Astrocyte (in vitro differentiated cells and primary cell): ENCODE measurements around the gene EMP2. TPM values are rescaled to one million over a fixed set of nuclear protein-coding genes. Genes with fewer than 3 reads are reported as not detected.

ENCODE experiments used
- DNase-seq: peaks from one replicate; pipeline ENCODE4 v3.0.0-alpha.2; 2010; ENCODE audit warnings: low read depth
- FAIRE-seq: peaks from 2 replicates; lab custom pipeline; 2011; peaks lifted over from hg19 to GRCh38; lab: Jason Lieb, UNC
- H2AFZ ChIP-seq: 2 replicates; pipeline ENCODE4 v1.6.0; 2012; ENCODE audit warnings: low read depth, low read length, inconsistent platforms
- H3K27ac ChIP-seq: 2 replicates; pipeline ENCODE4 v1.5.1; 2011; ENCODE audit warnings: low read depth, low read length, inconsistent platforms
- H3K27me3 ChIP-seq: 2 replicates; pipeline ENCODE4 v1.6.0; 2011; ENCODE audit warnings: low read length, inconsistent platforms; ENCODE audit not compliant: insufficient read depth
- H3K36me3 ChIP-seq: 2 replicates; pipeline ENCODE4 v1.5.1; 2011; ENCODE audit warnings: low read length, inconsistent platforms; ENCODE audit not compliant: insufficient read depth
- H3K4me1 ChIP-seq: 2 replicates; pipeline ENCODE4 v1.5.1; 2011; ENCODE audit warnings: low read length, inconsistent platforms; ENCODE audit not compliant: insufficient read depth
- H3K4me2 ChIP-seq: 2 replicates; pipeline ENCODE4 v1.6.0; 2012; ENCODE audit warnings: low read length, inconsistent platforms
- H3K4me3 ChIP-seq: 2 replicates; pipeline ENCODE4 v1.5.1; 2011; ENCODE audit warnings: low read depth, mild to moderate bottlenecking, low read length, inconsistent platforms; ENCODE audit not compliant: insufficient read depth
- H3K79me2 ChIP-seq: 2 replicates; pipeline ENCODE4 v1.6.0; 2012; ENCODE audit warnings: mild to moderate bottlenecking, low read length, inconsistent platforms; ENCODE audit not compliant: insufficient read depth
- H3K9ac ChIP-seq: 2 replicates; pipeline ENCODE4 v1.6.0; 2012; ENCODE audit warnings: mild to moderate bottlenecking, low read length, inconsistent platforms
- H3K9me3 ChIP-seq: 2 replicates; pipeline ENCODE4 v1.5.1; 2012; ENCODE audit warnings: low read depth, mild to moderate bottlenecking, low read length, inconsistent platforms; ENCODE audit not compliant: insufficient read depth
- H4K20me1 ChIP-seq: 2 replicates; pipeline ENCODE4 v1.6.0; 2012; ENCODE audit warnings: low read length, inconsistent platforms; ENCODE audit not compliant: insufficient read depth
- H3K27ac Mint-ChIP-seq: one replicate; pipeline ENCODE4 v1.8.0; 2021; ENCODE audit warnings: mild to moderate bottlenecking, mixed read lengths; ENCODE audit not compliant: unreplicated experiment
- H3K27me3 Mint-ChIP-seq: one replicate; pipeline ENCODE4 v1.8.0; 2021; ENCODE audit warnings: low read depth, mixed read lengths; ENCODE audit not compliant: unreplicated experiment
- H3K36me3 Mint-ChIP-seq: one replicate; pipeline ENCODE4 v1.8.0; 2021; ENCODE audit warnings: low read depth, mixed read lengths; ENCODE audit not compliant: unreplicated experiment
- H3K4me1 Mint-ChIP-seq: one replicate; pipeline ENCODE4 v1.8.0; 2021; ENCODE audit warnings: low read depth, mixed read lengths; ENCODE audit not compliant: unreplicated experiment
- H3K4me3 Mint-ChIP-seq: one replicate; pipeline ENCODE4 v1.8.0; 2021; ENCODE audit warnings: mild to moderate bottlenecking, moderate library complexity, mixed read lengths; ENCODE audit not compliant: unreplicated experiment
- H3K9me3 Mint-ChIP-seq: one replicate; pipeline ENCODE4 v1.8.0; 2021; ENCODE audit warnings: mild to moderate bottlenecking, mixed read lengths; ENCODE audit not compliant: unreplicated experiment
- EZH2 ChIP-seq: IDR thresholded peaks from 2 replicates; pipeline ENCODE4 v1.6.1; 2012; ENCODE audit warnings: mild to moderate bottlenecking, low read length, inconsistent platforms; ENCODE audit not compliant: insufficient read depth
- total RNA-seq: library from RNA; stranded (reverse); gene quantifications from 2 replicates; pipeline ENCODE4 v1.2.1, GENCODE V29; 2021
- TF ChIP-seq, protein P1 (sequence below): IDR thresholded peaks from 2 replicates; pipeline ENCODE4 v1.5.1; 2011; ENCODE audit warnings: low read depth, mild to moderate bottlenecking, inconsistent platforms, low read length, moderate library complexity; ENCODE audit not compliant: insufficient read depth

EMP2 gene
- total RNA-seq, 1 donor from 2014 or later = 1.7 TPM

DNA sequence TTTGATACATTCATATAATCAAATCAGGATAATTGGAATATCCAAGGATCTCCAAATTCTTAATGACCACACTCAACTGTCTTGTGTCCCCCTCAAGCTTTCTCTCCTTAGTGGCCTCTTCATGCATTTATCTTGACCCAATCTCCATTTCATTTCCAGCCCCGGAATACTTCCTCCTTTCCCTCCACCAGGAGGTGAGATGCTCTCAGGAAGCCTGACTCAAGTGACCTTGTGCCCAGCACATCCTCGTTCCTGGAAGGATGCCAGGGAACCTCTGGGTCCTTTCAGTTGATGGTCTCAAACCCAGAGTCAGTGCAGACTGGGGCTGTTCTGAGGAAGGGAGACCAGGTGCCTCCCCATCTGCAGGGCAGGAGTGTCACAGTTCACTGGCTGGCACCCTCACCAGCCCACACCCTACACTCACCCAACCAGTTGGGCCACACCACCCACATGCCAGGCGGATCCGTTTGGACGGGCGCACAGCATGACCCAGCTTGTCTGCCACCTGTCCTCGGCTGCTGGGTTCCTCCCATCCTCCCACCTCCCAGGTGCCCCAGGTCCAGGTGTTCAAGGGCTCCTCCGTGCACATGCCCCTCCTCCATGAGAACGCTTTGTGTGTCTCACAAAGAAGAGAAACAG lies 14.0 kb upstream of the EMP2 start:
- Histone ChIP-seq H3K79me2 (no peaks in the 10 kb centered on the region), H3K4me3 (no peak overlapping the region), H3K4me1 (no peaks in the 10 kb centered on the region), H3K36me3 (no peaks in the 10 kb centered on the region), H4K20me1 (no peaks in the 10 kb centered on the region), H3K9ac (no peak overlapping the region), H3K4me2 (no peak overlapping the region), H3K27me3 (peaks cover 9% of the 10 kb centered on the region), H3K9me3 (no peaks in the 10 kb centered on the region), H3K27ac (no peak overlapping the region), H2AFZ (no peak overlapping the region)
- DNase-seq = no peak
- Mint-ChIP-seq H3K4me1 (no peaks in the 10 kb centered on the region), H3K4me3 (no peak overlapping the region), H3K36me3 (no peaks in the 10 kb centered on the region), H3K9me3 (no peaks in the 10 kb centered on the region), H3K27me3 (peaks cover 45% of the 10 kb centered on the region), H3K27ac (no peak overlapping the region)
- TF ChIP-seq, protein P1, sequence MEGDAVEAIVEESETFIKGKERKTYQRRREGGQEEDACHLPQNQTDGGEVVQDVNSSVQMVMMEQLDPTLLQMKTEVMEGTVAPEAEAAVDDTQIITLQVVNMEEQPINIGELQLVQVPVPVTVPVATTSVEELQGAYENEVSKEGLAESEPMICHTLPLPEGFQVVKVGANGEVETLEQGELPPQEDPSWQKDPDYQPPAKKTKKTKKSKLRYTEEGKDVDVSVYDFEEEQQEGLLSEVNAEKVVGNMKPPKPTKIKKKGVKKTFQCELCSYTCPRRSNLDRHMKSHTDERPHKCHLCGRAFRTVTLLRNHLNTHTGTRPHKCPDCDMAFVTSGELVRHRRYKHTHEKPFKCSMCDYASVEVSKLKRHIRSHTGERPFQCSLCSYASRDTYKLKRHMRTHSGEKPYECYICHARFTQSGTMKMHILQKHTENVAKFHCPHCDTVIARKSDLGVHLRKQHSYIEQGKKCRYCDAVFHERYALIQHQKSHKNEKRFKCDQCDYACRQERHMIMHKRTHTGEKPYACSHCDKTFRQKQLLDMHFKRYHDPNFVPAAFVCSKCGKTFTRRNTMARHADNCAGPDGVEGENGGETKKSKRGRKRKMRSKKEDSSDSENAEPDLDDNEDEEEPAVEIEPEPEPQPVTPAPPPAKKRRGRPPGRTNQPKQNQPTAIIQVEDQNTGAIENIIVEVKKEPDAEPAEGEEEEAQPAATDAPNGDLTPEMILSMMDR = no peak
- no peak for TF ChIP-seq EZH2
- FAIRE-seq = no peak

- Histone ChIP-seq H3K4me2 (no peak overlapping the region), H3K27me3 (peaks cover 9% of the 10 kb centered on the region), H2AFZ (no peak overlapping the region), H3K36me3 (no peaks in the 10 kb centered on the region), H3K27ac (no peak overlapping the region), H4K20me1 (no peaks in the 10 kb centered on the region), H3K9ac (no peak overlapping the region), H3K4me3 (no peak overlapping the region), H3K9me3 (no peaks in the 10 kb centered on the region), H3K4me1 (no peaks in the 10 kb centered on the region), H3K79me2 (no peaks in the 10 kb centered on the region)
- Mint-ChIP-seq H3K36me3 (no peaks in the 10 kb centered on the region), H3K4me3 (no peak overlapping the region), H3K27ac (no peak overlapping the region), H3K4me1 (no peaks in the 10 kb centered on the region), H3K9me3 (no peaks in the 10 kb centered on the region), H3K27me3 (peaks cover 54% of the 10 kb centered on the region)
- FAIRE-seq (no peak), DNase-seq (no peak)
- TF ChIP-seq, protein P1 = no peak
- TF ChIP-seq EZH2 = no peak
Observed at GRCh38 chr16:10592611-10593010, 12.2 kb upstream of the EMP2 start.

- H3K9me3 Mint-ChIP-seq = no peaks in the 10 kb centered on the region
- H3K4me2 ChIP-seq = no peak overlapping the region
- H3K4me1 Mint-ChIP-seq = peaks cover 3% of the 10 kb centered on the region
- H3K9ac ChIP-seq = no peak overlapping the region
- H3K36me3 ChIP-seq = no peaks in the 10 kb centered on the region
- H3K27me3 Mint-ChIP-seq = peaks cover 33% of the 10 kb centered on the region
- no peaks in the 10 kb centered on the region for H3K27me3 ChIP-seq
- no peak overlapping the region for H3K27ac Mint-ChIP-seq
- no peak for DNase-seq
- FAIRE-seq = no peak
- H3K36me3 Mint-ChIP-seq = no peaks in the 10 kb centered on the region
- H4K20me1 ChIP-seq = no peaks in the 10 kb centered on the region
- H2AFZ ChIP-seq = no peak overlapping the region
- TF ChIP-seq, protein P1 = no peak
- no peak for TF ChIP-seq EZH2
- H3K9me3 ChIP-seq = no peaks in the 10 kb centered on the region
- H3K4me3 ChIP-seq = no peak overlapping the region
- no peak overlapping the region for H3K27ac ChIP-seq
- no peaks in the 10 kb centered on the region for H3K79me2 ChIP-seq
- peaks cover 2% of the 10 kb centered on the region for H3K4me1 ChIP-seq
- no peak overlapping the region for H3K4me3 Mint-ChIP-seq
Observed at GRCh38 chr16:10590342-10590741, 9.9 kb upstream of the EMP2 start.
